ENCODE measurements around the gene SP140L. TPM values are rescaled to one million over a fixed set of nuclear protein-coding genes. Genes with fewer than 3 reads are reported as not detected.

The SP140L gene
- total RNA-seq, 1 donor from 2014 or later = 32.2 TPM

- Mint-ChIP-seq H3K4me3 (ENCODE audit: unreplicated experiment) (peak overlapping the region; percentile 88), H3K27me3 (ENCODE audit: low read depth, unreplicated experiment) (peaks cover 3% of the 10 kb centered on the region), H3K27ac (ENCODE audit: unreplicated experiment) (no peak overlapping the region), H3K9me3 (ENCODE audit: unreplicated experiment) (peaks cover 4% of the 10 kb centered on the region), H3K36me3 (ENCODE audit: low read depth, unreplicated experiment) (peaks cover 11% of the 10 kb centered on the region), H3K4me1 (ENCODE audit: low read depth, unreplicated experiment) (peaks cover 25% of the 10 kb centered on the region)
- Histone ChIP-seq H3K4me2 (ENCODE audit: low read length) (peak overlapping the region; percentile 83), H3K79me2 (ENCODE audit: insufficient read depth, low read length) (peaks cover 29% of the 10 kb centered on the region), H3K27ac (ENCODE audit: low read depth, low read length) (no peak overlapping the region), H3K36me3 (ENCODE audit: insufficient read depth, low read length) (no peaks in the 10 kb centered on the region), H4K20me1 (ENCODE audit: insufficient read depth, low read length) (no peaks in the 10 kb centered on the region), H3K4me3 (ENCODE audit: insufficient read depth, low read depth, low read length) (peak overlapping the region; percentile 58), H2AFZ (ENCODE audit: low read depth, low read length) (no peak overlapping the region), H3K27me3 (ENCODE audit: insufficient read depth, low read length) (no peaks in the 10 kb centered on the region), H3K9ac (ENCODE audit: low read length) (no peak overlapping the region), H3K4me1 (ENCODE audit: insufficient read depth, low read length) (peaks cover 13% of the 10 kb centered on the region), H3K9me3 (ENCODE audit: insufficient read depth, low read depth, low read length) (peaks cover 3% of the 10 kb centered on the region)
- TF ChIP-seq EZH2 (IDR thresholded peaks at IDR 0.05; ENCODE audit: insufficient read depth, low read length) (no peak), CTCF (IDR thresholded peaks at IDR 0.05; ENCODE audit: insufficient read depth, low read depth, low read length) (no peak)
- DNase-seq (ENCODE audit: low read depth) = no peak
- FAIRE-seq = no peak
These were observed 1.1 kb downstream of the SP140L start for GRCh38 chr2:230328155-230328458.

GRCh38 chr2:230329946-230330605 lies 3.1 kb downstream of the SP140L start:
- Histone ChIP-seq H3K4me1 (ENCODE audit: insufficient read depth, low read length) (peaks cover 13% of the 10 kb centered on the region), H3K9ac (ENCODE audit: low read length) (no peak overlapping the region), H3K27ac (ENCODE audit: low read depth, low read length) (no peak overlapping the region), H3K27me3 (ENCODE audit: insufficient read depth, low read length) (no peaks in the 10 kb centered on the region), H4K20me1 (ENCODE audit: insufficient read depth, low read length) (no peaks in the 10 kb centered on the region), H3K79me2 (ENCODE audit: insufficient read depth, low read length) (peaks cover 32% of the 10 kb centered on the region), H3K9me3 (ENCODE audit: insufficient read depth, low read depth, low read length) (no peaks in the 10 kb centered on the region), H3K4me3 (ENCODE audit: insufficient read depth, low read depth, low read length) (no peak overlapping the region), H3K4me2 (ENCODE audit: low read length) (no peak overlapping the region), H2AFZ (ENCODE audit: low read depth, low read length) (no peak overlapping the region), H3K36me3 (ENCODE audit: insufficient read depth, low read length) (no peaks in the 10 kb centered on the region)
- TF ChIP-seq CTCF (IDR thresholded peaks at IDR 0.05; ENCODE audit: insufficient read depth, low read depth, low read length) = no peak
- TF ChIP-seq EZH2 (IDR thresholded peaks at IDR 0.05; ENCODE audit: insufficient read depth, low read length) = no peak
- Mint-ChIP-seq H3K9me3 (ENCODE audit: unreplicated experiment) (no peaks in the 10 kb centered on the region), H3K4me1 (ENCODE audit: low read depth, unreplicated experiment) (peaks cover 23% of the 10 kb centered on the region), H3K27me3 (ENCODE audit: low read depth, unreplicated experiment) (no peaks in the 10 kb centered on the region), H3K36me3 (ENCODE audit: low read depth, unreplicated experiment) (peaks cover 17% of the 10 kb centered on the region), H3K4me3 (ENCODE audit: unreplicated experiment) (peak overlapping the region; percentile 36), H3K27ac (ENCODE audit: unreplicated experiment) (no peak overlapping the region)
- no peak for DNase-seq (ENCODE audit: low read depth)
- FAIRE-seq = no peak

- H3K4me3 Mint-ChIP-seq (ENCODE audit: unreplicated experiment) = no peak overlapping the region
- H3K4me1 ChIP-seq (ENCODE audit: insufficient read depth, low read length) = peaks cover 13% of the 10 kb centered on the region
- H3K4me3 ChIP-seq (ENCODE audit: insufficient read depth, low read depth, low read length) = no peak overlapping the region
- H3K27ac ChIP-seq (ENCODE audit: low read depth, low read length) = no peak overlapping the region
- no peaks in the 10 kb centered on the region for H3K9me3 Mint-ChIP-seq (ENCODE audit: unreplicated experiment)
- DNase-seq (ENCODE audit: low read depth) (peak; percentile 28), FAIRE-seq (no peak)
- H3K27me3 ChIP-seq (ENCODE audit: insufficient read depth, low read length) = no peaks in the 10 kb centered on the region
- H3K36me3 ChIP-seq (ENCODE audit: insufficient read depth, low read length) = no peaks in the 10 kb centered on the region
- H3K79me2 ChIP-seq (ENCODE audit: insufficient read depth, low read length) = peaks cover 32% of the 10 kb centered on the region
- no peak overlapping the region for H3K27ac Mint-ChIP-seq (ENCODE audit: unreplicated experiment)
- H3K4me2 ChIP-seq (ENCODE audit: low read length) = no peak overlapping the region
- H4K20me1 ChIP-seq (ENCODE audit: insufficient read depth, low read length) = peaks cover 5% of the 10 kb centered on the region
- H3K36me3 Mint-ChIP-seq (ENCODE audit: low read depth, unreplicated experiment) = peaks cover 17% of the 10 kb centered on the region
- H3K9ac ChIP-seq (ENCODE audit: low read length) = no peak overlapping the region
- H3K4me1 Mint-ChIP-seq (ENCODE audit: low read depth, unreplicated experiment) = peaks cover 24% of the 10 kb centered on the region
- H2AFZ ChIP-seq (ENCODE audit: low read depth, low read length) = no peak overlapping the region
- no peak for TF ChIP-seq EZH2 (IDR thresholded peaks at IDR 0.05; ENCODE audit: insufficient read depth, low read length)
- TF ChIP-seq CTCF (IDR thresholded peaks at IDR 0.05; ENCODE audit: insufficient read depth, low read depth, low read length) = no peak
- H3K9me3 ChIP-seq (ENCODE audit: insufficient read depth, low read depth, low read length) = no peaks in the 10 kb centered on the region
- H3K27me3 Mint-ChIP-seq (ENCODE audit: low read depth, unreplicated experiment) = no peaks in the 10 kb centered on the region
These were observed 3.7 kb downstream of the SP140L start for GRCh38 chr2:230330725-230331124.
